ENCODE results near the gene FBXO22. TPM values are rescaled to one million over a fixed set of nuclear protein-coding genes. Genes with fewer than 3 reads are reported as not detected.

The FBXO22 gene
- total RNA-seq, 2 donors from 2014 or later = 40.3 to 104 TPM

Other genes starting within 250 kb of the FBXO22 start
- gene CSPG4, start 191.0 kb upstream of the FBXO22 start, total RNA-seq = not detected
- 10 to 100 TPM; 15.4 to 17.8 TPM for gene UBE2Q2, start 60.4 kb upstream of the FBXO22 start, total RNA-seq
- gene NRG4, start 108.5 kb downstream of the FBXO22 start, total RNA-seq = not detected
- not detected for gene TMEM266, start 156.1 kb downstream of the FBXO22 start, total RNA-seq